Fibroblast of the aortic adventitia (primary cell): ENCODE results near the gene MCC. TPM values are rescaled to one million over a fixed set of nuclear protein-coding genes. Genes with fewer than 3 reads are reported as not detected.

ENCODE experiments used
- DNase-seq: peaks from one replicate; pipeline ENCODE4 v3.0.0-alpha.2; 2010; ENCODE audit warnings: low read depth
- H3K4me3 ChIP-seq: 2 replicates; pipeline ENCODE4 v1.5.1; 2011; ENCODE audit warnings: low read depth, mild to moderate bottlenecking, control low read depth, low read length, moderate library complexity
- total RNA-seq: library from RNA; depleted of rRNA; stranded (reverse); fragments of >200 nt; gene quantifications from 2 replicates; pipeline ENCODE4 v1.2.3, GENCODE V29; 2012; ENCODE audit warnings: low replicate concordance
- TF ChIP-seq, protein P1 (sequence below): IDR thresholded peaks from 2 replicates; pipeline ENCODE4 v1.5.1; 2011; ENCODE audit warnings: mild to moderate bottlenecking, low read length, control low read depth, inconsistent platforms; ENCODE audit not compliant: insufficient read depth

The MCC gene
- total RNA-seq, 1 donor: 62.4 TPM

DNA sequence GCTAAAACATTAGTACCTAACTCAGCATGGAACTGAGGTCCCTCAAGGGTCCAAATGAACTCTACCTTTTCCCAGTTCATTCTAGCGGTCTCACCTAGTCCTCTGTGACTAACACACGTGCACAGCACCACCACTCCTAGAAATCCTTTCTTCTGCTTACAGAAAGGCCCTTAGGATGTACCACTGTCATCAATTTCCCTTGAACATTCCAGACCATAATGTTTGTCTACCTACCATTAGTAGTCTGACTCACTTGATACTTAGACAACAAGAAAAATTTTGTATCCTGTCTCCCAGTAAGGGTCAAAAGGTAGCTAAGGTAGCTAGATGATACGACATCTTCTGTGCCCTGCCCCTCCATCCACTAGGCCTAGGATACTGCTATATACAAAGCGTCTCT is 220.0 kb downstream of the MCC start:
- TF ChIP-seq, protein P1, sequence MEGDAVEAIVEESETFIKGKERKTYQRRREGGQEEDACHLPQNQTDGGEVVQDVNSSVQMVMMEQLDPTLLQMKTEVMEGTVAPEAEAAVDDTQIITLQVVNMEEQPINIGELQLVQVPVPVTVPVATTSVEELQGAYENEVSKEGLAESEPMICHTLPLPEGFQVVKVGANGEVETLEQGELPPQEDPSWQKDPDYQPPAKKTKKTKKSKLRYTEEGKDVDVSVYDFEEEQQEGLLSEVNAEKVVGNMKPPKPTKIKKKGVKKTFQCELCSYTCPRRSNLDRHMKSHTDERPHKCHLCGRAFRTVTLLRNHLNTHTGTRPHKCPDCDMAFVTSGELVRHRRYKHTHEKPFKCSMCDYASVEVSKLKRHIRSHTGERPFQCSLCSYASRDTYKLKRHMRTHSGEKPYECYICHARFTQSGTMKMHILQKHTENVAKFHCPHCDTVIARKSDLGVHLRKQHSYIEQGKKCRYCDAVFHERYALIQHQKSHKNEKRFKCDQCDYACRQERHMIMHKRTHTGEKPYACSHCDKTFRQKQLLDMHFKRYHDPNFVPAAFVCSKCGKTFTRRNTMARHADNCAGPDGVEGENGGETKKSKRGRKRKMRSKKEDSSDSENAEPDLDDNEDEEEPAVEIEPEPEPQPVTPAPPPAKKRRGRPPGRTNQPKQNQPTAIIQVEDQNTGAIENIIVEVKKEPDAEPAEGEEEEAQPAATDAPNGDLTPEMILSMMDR: no peak
- no peak overlapping the region for H3K4me3 ChIP-seq
- DNase-seq: no peak

DNA sequence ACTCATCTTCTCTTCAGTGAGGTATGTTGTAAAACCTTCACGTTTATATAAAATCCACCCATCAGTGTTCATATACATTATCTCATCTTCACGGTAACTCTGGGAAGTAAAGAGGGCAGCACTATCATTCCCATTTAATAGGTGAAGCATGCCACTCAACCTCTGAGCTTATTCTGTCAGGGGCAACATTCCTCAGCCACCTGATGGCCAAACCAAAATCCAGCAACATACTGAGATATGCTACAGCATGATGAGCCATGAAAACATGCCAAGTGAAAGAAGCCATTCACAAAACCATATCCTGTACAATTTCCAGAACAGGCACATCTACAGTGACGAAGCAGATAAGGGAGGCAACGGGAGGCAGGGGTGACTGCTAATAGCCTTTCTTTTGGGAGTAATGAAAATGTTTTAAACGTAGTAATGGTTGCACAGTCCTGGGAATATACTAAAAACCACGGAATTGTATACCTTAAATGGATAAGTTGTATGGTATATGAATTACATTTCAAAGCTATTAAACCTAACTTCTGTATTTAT is 220.8 kb downstream of the MCC start:
- TF ChIP-seq, protein P1: no peak
- DNase-seq: no peak
- no peak overlapping the region for H3K4me3 ChIP-seq

DNA sequence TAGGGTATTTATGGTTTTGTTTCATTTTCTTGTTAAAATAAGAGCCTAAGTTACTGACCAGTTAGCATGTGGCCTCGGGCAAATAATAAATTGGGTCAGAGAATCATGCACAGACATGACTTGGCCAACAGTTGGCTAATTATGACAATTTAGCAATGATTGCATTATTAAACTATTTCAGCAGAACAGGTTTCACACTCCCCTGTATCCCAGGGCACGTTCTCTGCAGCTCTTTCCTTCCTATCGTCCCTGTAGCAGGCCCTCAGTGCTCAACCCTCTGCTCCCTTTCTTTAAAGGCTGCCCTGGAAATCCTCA is 221.4 kb downstream of the MCC start:
- TF ChIP-seq, protein P1: no peak
- no peak for DNase-seq
- H3K4me3 ChIP-seq: no peak overlapping the region

DNA sequence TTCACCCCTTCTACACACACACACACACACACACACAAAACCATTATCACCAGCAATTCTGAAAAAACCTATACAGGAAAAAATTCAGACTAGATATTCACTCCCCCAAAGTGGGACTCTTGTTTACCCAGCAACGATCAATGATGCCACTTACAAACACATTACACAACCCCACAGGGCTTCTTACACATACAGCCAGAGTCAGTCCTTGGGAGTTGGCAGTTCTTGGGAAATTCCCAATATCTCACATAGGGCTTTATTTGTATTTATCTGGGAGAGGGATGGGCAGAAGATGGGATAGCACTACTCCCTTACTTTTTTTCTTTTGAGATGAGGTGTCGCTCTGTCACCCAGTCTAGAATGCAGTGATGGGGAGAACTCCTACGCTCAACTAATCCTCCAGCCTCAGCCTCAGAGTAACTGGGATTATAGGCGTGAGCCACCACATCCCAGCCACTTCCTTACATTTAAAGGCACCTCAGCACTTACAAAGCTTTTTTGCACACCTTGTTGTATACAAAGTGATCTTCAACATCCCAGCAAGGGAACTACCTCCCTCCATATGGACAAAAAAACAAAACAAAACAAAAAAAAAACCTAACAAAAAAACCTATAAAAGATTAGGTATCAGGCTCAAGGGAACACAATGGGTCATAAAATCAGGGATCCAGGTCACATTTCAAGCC is 221.9 kb downstream of the MCC start:
- H3K4me3 ChIP-seq: no peak overlapping the region
- TF ChIP-seq, protein P1: no peak
- peak; percentile 45 for DNase-seq

DNA sequence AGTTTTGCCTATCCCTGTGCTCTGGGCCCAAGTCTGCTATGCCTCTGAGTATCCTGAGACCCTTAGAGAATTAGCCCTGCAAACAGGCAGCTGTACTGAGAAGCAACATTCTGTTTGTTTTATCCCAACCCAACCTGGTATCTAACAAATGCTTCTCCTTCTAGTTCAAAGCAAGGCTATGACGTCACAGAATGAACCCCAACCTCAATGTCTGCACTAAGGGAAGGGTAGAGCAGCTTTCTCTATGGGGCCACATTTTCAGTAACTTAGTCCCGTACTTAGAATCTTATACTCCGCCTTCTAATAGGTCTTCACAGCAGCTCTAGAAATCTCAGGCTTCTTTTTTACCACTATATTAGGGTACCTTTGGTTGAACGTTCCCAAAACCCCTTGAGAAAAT is 223.1 kb downstream of the MCC start:
- DNase-seq: no peak
- H3K4me3 ChIP-seq: no peak overlapping the region
- TF ChIP-seq, protein P1: no peak

DNA sequence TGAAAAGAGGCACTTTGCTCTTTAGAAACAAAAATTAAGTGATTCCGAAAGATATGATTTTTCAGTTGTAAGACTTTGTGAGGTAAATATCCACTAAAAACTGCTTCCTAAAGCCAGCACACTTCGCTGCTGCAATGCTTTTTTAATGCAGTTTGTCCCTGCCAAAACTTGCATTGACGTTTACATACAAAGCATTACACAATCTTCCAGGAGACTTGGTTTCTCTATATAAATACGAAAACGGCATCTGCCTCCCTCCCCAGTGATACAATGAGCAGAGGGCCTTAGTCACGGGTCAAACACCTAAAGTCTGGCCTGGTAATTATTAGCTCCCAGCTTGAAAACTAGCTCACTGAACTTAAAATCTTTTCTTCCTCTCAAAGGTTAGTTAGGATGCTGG is 224.2 kb downstream of the MCC start:
- H3K4me3 ChIP-seq: no peak overlapping the region
- DNase-seq: peak; percentile 85
- TF ChIP-seq, protein P1: no peak

DNA sequence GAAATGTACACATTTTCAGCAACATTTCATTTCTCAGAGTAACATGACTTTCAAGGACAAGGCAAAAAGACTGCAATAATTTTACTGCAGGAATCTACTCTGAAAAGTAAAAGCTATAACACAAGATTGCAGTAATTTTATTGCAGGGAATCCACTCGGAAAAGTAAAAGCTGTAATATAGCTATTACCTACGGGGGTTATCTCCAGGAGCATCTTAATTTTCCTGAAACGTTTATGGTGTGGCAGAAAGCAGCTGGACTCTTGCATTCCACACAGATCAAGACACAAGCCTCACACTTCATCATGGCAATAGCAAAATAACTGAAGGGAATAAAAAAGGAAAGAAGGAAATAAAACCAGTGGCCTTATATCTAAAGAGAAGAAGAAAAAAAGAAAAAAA is 224.7 kb downstream of the MCC start:
- DNase-seq: no peak
- TF ChIP-seq, protein P1: no peak
- no peak overlapping the region for H3K4me3 ChIP-seq
